K562 (cell line): ENCODE data around the gene PNISR. TPM values are rescaled to one million over a fixed set of nuclear protein-coding genes. Genes with fewer than 3 reads are reported as not detected.

Experiments used
- ARNT ChIP-seq, 2 experiments: fragments of 450-650 bp; IDR thresholded peaks; 2 replicates each; pipeline ENCODE4 v1.6.1; 2016; ENCODE audit warnings: mild to moderate bottlenecking in 1 of 2
- CEBPZ ChIP-seq: fragments of 150-350 bp; IDR thresholded peaks from 2 replicates; pipeline ENCODE4 v1.6.1; 2014; ENCODE audit warnings: low read depth, mild to moderate bottlenecking, low read length, borderline replicate concordance
- GATAD2B ChIP-seq: fragments of 450-650 bp; IDR thresholded peaks from 2 replicates; pipeline ENCODE4 v1.6.1; 2017; ENCODE audit warnings: mild to moderate bottlenecking, borderline replicate concordance
- NR2C2 ChIP-seq, 2 experiments: fragments of 200-800 bp in 1 of 2; sonication (Bioruptor generic) in 1 of 2; sonication (generic) in 1 of 2; formaldehyde crosslinking in 1 of 2; IDR thresholded peaks; 2 replicates each; pipeline versions ENCODE4 v1.6.1 to v1.8.0; 2016 to 2022; ENCODE audit warnings: mild to moderate bottlenecking in 1 of 2, missing compliant biosample characterization in 1 of 2, missing genetic modification characterization in 1 of 2, missing genetic modification reagents in 1 of 2
- RBBP5 ChIP-seq: fragments of 200-600 bp; sonication (generic); IDR thresholded peaks from 2 replicates; pipeline ENCODE4 v1.6.1; 2012; ENCODE audit warnings: borderline replicate concordance, mild to moderate bottlenecking, low read length, control low read depth, inconsistent platforms; ENCODE audit not compliant: insufficient read depth, poor library complexity, severe bottlenecking
- RBM22 ChIP-seq: fragments of 200-400 bp; formaldehyde crosslinking; IDR thresholded peaks from 2 replicates; pipeline ENCODE4 v1.6.1; 2018; ENCODE audit warnings: low read length, low read depth; ENCODE audit not compliant: poor library complexity, severe bottlenecking
- RBM34 ChIP-seq: fragments of 200-400 bp; formaldehyde crosslinking; IDR thresholded peaks from 2 replicates; pipeline ENCODE4 v1.6.1; 2018; ENCODE audit warnings: low read length, borderline replicate concordance; ENCODE audit not compliant: insufficient read depth
- RUNX1 ChIP-seq: sonication (generic); IDR thresholded peaks from 2 replicates; pipeline ENCODE4 v1.6.1; 2016; ENCODE audit warnings: antibody characterized with exemption, low read depth
- TRIM24 ChIP-seq, 2 experiments: fragments of 450-650 bp; IDR thresholded peaks; 2 replicates each; pipeline ENCODE4 v1.6.1; 2016
- TRIM28 ChIP-seq: fragments of 450-650 bp; IDR thresholded peaks from 2 replicates; pipeline ENCODE4 v1.6.1; 2017
- ZBTB12 ChIP-seq: fragments of 250-450 bp; sonication (Bioruptor Pico); IDR thresholded peaks from 2 replicates; pipeline ENCODE4 v1.4.0; 2020
- ZNF445 ChIP-seq: fragments of 250-450 bp; sonication (Bioruptor Pico); IDR thresholded peaks from 2 replicates; pipeline ENCODE4 v1.4.0; 2020; ENCODE audit warnings: low read depth, mild to moderate bottlenecking, moderate library complexity
- ZNF583 ChIP-seq: fragments of 250-450 bp; sonication (Bioruptor Pico); IDR thresholded peaks from 2 replicates; pipeline ENCODE4 v1.4.0; 2020
- ZNF586 ChIP-seq: fragments of 450-650 bp; formaldehyde crosslinking; conservative IDR thresholded peaks from 2 replicates; pipeline ENCODE4 v1.4.0; 2020; ENCODE audit warnings: mild to moderate bottlenecking, moderate library complexity
- ZNF79 ChIP-seq: fragments of 250-450 bp; sonication (Bioruptor Pico); IDR thresholded peaks from 2 replicates; pipeline ENCODE4 v1.4.0; 2020; ENCODE audit warnings: low read depth, mild to moderate bottlenecking, moderate library complexity
- polyA plus RNA-seq, 8 experiments: library from polyadenylated mRNA; depleted of rRNA in 4 of 8; stranded (reverse) in 5 of 8; unstranded in 3 of 8; fragments of >200 nt; fragmentation: Nextera tagmentation in 2 of 8; fragmentation: Illumina TruSeq in 1 of 8; extraction: Ambion mirVana in 2 of 8; extraction: Trizol in 1 of 8; gene quantifications; 2 replicates each; pipeline versions ENCODE4 v1.2.1 to v1.2.3, GENCODE V29; 2011 to 2014; ENCODE audit warnings: inconsistent platforms in 1 of 8, missing spikeins in 1 of 8
- total RNA-seq, 7 experiments: library from RNA; depleted of rRNA in 6 of 7; stranded (reverse); fragments of >200 nt in 6 of 7; fragmentation: Illumina TruSeq in 2 of 7; extraction: Trizol in 2 of 7; gene quantifications; 2 replicates each; pipeline versions ENCODE4 v1.2.1 to v1.2.3, GENCODE V29; 2011 to 2021; ENCODE audit warnings: low replicate concordance in 1 of 7
- TF ChIP-seq, protein P1 (sequence below): fragments of 450-650 bp; formaldehyde crosslinking; IDR thresholded peaks from 2 replicates; pipeline ENCODE4 v1.4.0; 2020; ENCODE audit warnings: mild to moderate bottlenecking, mixed read lengths
- TF ChIP-seq, protein P2 (sequence below), 2 experiments: fragments of 150-350 bp in 1 of 2; IDR thresholded peaks; 2 replicates each; pipeline ENCODE4 v1.6.1; 2012 to 2016; ENCODE audit warnings: low read depth in 2 of 2, low read length in 2 of 2, mild to moderate bottlenecking in 1 of 2, moderate library complexity in 1 of 2

The PNISR gene
- total and polyA plus RNA-seq, 9 of the 15 experiments (the other 6 are each of a cell fraction or from before 2014, with no cell fraction given): 97.4 to 206 (median 131) TPM

- TF ChIP-seq, protein P1, sequence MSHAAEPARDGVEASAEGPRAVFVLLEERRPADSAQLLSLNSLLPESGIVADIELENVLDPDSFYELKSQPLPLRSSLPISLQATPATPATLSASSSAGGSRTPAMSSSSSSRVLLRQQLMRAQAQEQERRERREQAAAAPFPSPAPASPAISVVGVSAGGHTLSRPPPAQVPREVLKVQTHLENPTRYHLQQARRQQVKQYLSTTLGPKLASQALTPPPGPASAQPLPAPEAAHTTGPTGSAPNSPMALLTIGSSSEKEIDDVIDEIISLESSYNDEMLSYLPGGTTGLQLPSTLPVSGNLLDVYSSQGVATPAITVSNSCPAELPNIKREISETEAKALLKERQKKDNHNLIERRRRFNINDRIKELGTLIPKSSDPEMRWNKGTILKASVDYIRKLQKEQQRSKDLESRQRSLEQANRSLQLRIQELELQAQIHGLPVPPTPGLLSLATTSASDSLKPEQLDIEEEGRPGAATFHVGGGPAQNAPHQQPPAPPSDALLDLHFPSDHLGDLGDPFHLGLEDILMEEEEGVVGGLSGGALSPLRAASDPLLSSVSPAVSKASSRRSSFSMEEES: no peak
- TF ChIP-seq ZNF583 (CRISPR knock-in tag) (0 out of 2 replicates have a peak, but pooled peaks have one; percentile 15), TRIM24 (IDR thresholded peaks at IDR 0.05) (peak in 1 of 2 experiments; percentile 96; a peak in 2 of 4 replicates), ZBTB12 (CRISPR knock-in tag) (no peak), ZNF586 (CRISPR knock-in tag) (no peak), GATAD2B (no peak), ARNT (IDR thresholded peaks at IDR 0.05) (peak in 1 of 2 experiments; percentile 91; a peak in 2 of 4 replicates), CEBPZ (no peak), NR2C2 (CRISPR knock-in tag; IDR thresholded peaks at IDR 0.05) (no peak), NR2C2 (tag; IDR thresholded peaks at IDR 0.05) (peak; percentile 81), RBBP5 (peak; percentile 100), RBM22 (no peak), ZNF445 (CRISPR knock-in tag) (no peak), TRIM28 (peak; percentile 61; the same call in 1 of the 2 replicates), RUNX1 (no peak), RBM34 (no peak), ZNF79 (0 out of 2 replicates have a peak, but pooled peaks have one; percentile 26)
- TF ChIP-seq, protein P2, sequence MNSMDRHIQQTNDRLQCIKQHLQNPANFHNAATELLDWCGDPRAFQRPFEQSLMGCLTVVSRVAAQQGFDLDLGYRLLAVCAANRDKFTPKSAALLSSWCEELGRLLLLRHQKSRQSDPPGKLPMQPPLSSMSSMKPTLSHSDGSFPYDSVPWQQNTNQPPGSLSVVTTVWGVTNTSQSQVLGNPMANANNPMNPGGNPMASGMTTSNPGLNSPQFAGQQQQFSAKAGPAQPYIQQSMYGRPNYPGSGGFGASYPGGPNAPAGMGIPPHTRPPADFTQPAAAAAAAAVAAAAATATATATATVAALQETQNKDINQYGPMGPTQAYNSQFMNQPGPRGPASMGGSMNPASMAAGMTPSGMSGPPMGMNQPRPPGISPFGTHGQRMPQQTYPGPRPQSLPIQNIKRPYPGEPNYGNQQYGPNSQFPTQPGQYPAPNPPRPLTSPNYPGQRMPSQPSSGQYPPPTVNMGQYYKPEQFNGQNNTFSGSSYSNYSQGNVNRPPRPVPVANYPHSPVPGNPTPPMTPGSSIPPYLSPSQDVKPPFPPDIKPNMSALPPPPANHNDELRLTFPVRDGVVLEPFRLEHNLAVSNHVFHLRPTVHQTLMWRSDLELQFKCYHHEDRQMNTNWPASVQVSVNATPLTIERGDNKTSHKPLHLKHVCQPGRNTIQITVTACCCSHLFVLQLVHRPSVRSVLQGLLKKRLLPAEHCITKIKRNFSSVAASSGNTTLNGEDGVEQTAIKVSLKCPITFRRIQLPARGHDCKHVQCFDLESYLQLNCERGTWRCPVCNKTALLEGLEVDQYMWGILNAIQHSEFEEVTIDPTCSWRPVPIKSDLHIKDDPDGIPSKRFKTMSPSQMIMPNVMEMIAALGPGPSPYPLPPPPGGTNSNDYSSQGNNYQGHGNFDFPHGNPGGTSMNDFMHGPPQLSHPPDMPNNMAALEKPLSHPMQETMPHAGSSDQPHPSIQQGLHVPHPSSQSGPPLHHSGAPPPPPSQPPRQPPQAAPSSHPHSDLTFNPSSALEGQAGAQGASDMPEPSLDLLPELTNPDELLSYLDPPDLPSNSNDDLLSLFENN (IDR thresholded peaks at IDR 0.05; ENCODE audit: low read depth in 2 of 2, low read length in 2 of 2): no peak
These were observed 31.2 kb downstream of the PNISR start, which contains the start of gene COQ3 (continued) for GRCh38 chr6:99393698-99394531.
